Mucosa of stomach (tissue), 1 donor: Measurements from ENCODE around the gene SPEG.

Experiments used
- H3K27me3 ChIP-seq: one replicate; pipeline ENCODE4 v1.7.0; 2013; ENCODE audit warnings: mild to moderate bottlenecking, low read length; ENCODE audit not compliant: control insufficient read depth, insufficient read depth
- H3K36me3 ChIP-seq: one replicate; pipeline ENCODE4 v1.7.0; 2013; ENCODE audit warnings: low read length; ENCODE audit not compliant: control insufficient read depth, insufficient read depth
- H3K4me1 ChIP-seq: one replicate; pipeline ENCODE4 v1.7.0; 2013; ENCODE audit warnings: mild to moderate bottlenecking, low read length; ENCODE audit not compliant: control insufficient read depth, insufficient read depth
- H3K4me3 ChIP-seq: one replicate; pipeline ENCODE4 v1.7.0; 2013; ENCODE audit warnings: low read length
- H3K9ac ChIP-seq: one replicate; pipeline ENCODE4 v1.7.0; 2013; ENCODE audit warnings: mild to moderate bottlenecking, low read length, moderate library complexity
- H3K9me3 ChIP-seq: one replicate; pipeline ENCODE4 v1.7.0; 2013; ENCODE audit warnings: mild to moderate bottlenecking, low read length, moderate library complexity; ENCODE audit not compliant: control insufficient read depth
- donor health status: Pancreatic carcinoma.

Gene SPEG

GRCh38 chr2:219462349-219462748 lies 27.7 kb downstream of the SPEG start:
- Histone ChIP-seq H3K4me1 (peaks cover 7% of the 10 kb centered on the region), H3K4me3 (no peak overlapping the region), H3K9me3 (no peaks in the 10 kb centered on the region), H3K9ac (no peak overlapping the region), H3K27me3 (peaks cover 6% of the 10 kb centered on the region), H3K36me3 (no peaks in the 10 kb centered on the region)

GRCh38 chr2:219464286-219465032 lies 29.8 kb downstream of the SPEG start:
- no peaks in the 10 kb centered on the region for H3K9me3 ChIP-seq
- no peak overlapping the region for H3K9ac ChIP-seq
- no peaks in the 10 kb centered on the region for H3K36me3 ChIP-seq
- H3K4me1 ChIP-seq = peaks cover 7% of the 10 kb centered on the region
- H3K27me3 ChIP-seq = no peaks in the 10 kb centered on the region
- no peak overlapping the region for H3K4me3 ChIP-seq

- Histone ChIP-seq H3K36me3 (no peaks in the 10 kb centered on the region), H3K4me3 (no peak overlapping the region), H3K27me3 (no peaks in the 10 kb centered on the region), H3K4me1 (no peaks in the 10 kb centered on the region), H3K9me3 (no peaks in the 10 kb centered on the region), H3K9ac (no peak overlapping the region)
These were observed 31.3 kb downstream of the SPEG start for GRCh38 chr2:219465659-219466561.

- Histone ChIP-seq H3K9ac (no peak overlapping the region), H3K36me3 (no peaks in the 10 kb centered on the region), H3K4me3 (no peak overlapping the region), H3K4me1 (no peaks in the 10 kb centered on the region), H3K27me3 (no peaks in the 10 kb centered on the region), H3K9me3 (no peaks in the 10 kb centered on the region)
These were observed 32.4 kb downstream of the SPEG start for GRCh38 chr2:219466816-219467735.

GRCh38 chr2:219467736-219468075 lies 33.1 kb downstream of the SPEG start:
- H3K4me1 ChIP-seq = no peaks in the 10 kb centered on the region
- no peak overlapping the region for H3K4me3 ChIP-seq
- H3K9me3 ChIP-seq = no peaks in the 10 kb centered on the region
- H3K27me3 ChIP-seq = no peaks in the 10 kb centered on the region
- H3K36me3 ChIP-seq = no peaks in the 10 kb centered on the region
- H3K9ac ChIP-seq = no peak overlapping the region

- H3K27me3 ChIP-seq = no peaks in the 10 kb centered on the region
- H3K9me3 ChIP-seq = no peaks in the 10 kb centered on the region
- no peak overlapping the region for H3K9ac ChIP-seq
- no peaks in the 10 kb centered on the region for H3K36me3 ChIP-seq
- no peaks in the 10 kb centered on the region for H3K4me1 ChIP-seq
- no peak overlapping the region for H3K4me3 ChIP-seq
These were observed 34.0 kb downstream of the SPEG start for GRCh38 chr2:219468410-219469185.

GRCh38 chr2:219469186-219469724 lies 34.6 kb downstream of the SPEG start:
- Histone ChIP-seq H3K36me3 (no peaks in the 10 kb centered on the region), H3K27me3 (no peaks in the 10 kb centered on the region), H3K4me3 (no peak overlapping the region), H3K4me1 (no peaks in the 10 kb centered on the region), H3K9ac (no peak overlapping the region), H3K9me3 (no peaks in the 10 kb centered on the region)

GRCh38 chr2:219470429-219470828 lies 35.8 kb downstream of the SPEG start:
- H3K9me3 ChIP-seq = no peaks in the 10 kb centered on the region
- H3K27me3 ChIP-seq = peaks cover 1% of the 10 kb centered on the region
- no peak overlapping the region for H3K4me3 ChIP-seq
- H3K4me1 ChIP-seq = no peaks in the 10 kb centered on the region
- H3K9ac ChIP-seq = no peak overlapping the region
- no peaks in the 10 kb centered on the region for H3K36me3 ChIP-seq

GRCh38 chr2:219471476-219472371 lies 37.1 kb downstream of the SPEG start:
- Histone ChIP-seq H3K9me3 (no peaks in the 10 kb centered on the region), H3K36me3 (no peaks in the 10 kb centered on the region), H3K4me1 (no peaks in the 10 kb centered on the region), H3K4me3 (no peak overlapping the region), H3K9ac (no peak overlapping the region), H3K27me3 (peaks cover 3% of the 10 kb centered on the region)

- no peaks in the 10 kb centered on the region for H3K36me3 ChIP-seq
- no peaks in the 10 kb centered on the region for H3K4me1 ChIP-seq
- H3K9me3 ChIP-seq = no peaks in the 10 kb centered on the region
- no peak overlapping the region for H3K4me3 ChIP-seq
- no peak overlapping the region for H3K9ac ChIP-seq
- H3K27me3 ChIP-seq = peaks cover 12% of the 10 kb centered on the region
These were observed 38.1 kb downstream of the SPEG start for GRCh38 chr2:219472629-219473187.
